ENCODE results near the gene NUDCD2. TPM values are rescaled to one million over a fixed set of nuclear protein-coding genes. Genes with fewer than 3 reads are reported as not detected.
A peak's percentile ranks its signal among the peaks of the same experiment; 100 is the strongest.
"Not testable (repeated sequence)": the region's sequence is repeated elsewhere in the genome, so short reads cannot be mapped to it uniquely, and the experiment has no call there.

Gene NUDCD2
- polyA plus RNA-seq, 1 of the 3 experiments (the other 2 are of a cell fraction) = 7.8 TPM

GRCh38 chr5:163399923-163400322 lies 60.0 kb downstream of the NUDCD2 start (continued):
- TF ChIP-seq EP300 (IDR thresholded peaks at IDR 0.05; ENCODE audit: borderline replicate concordance in 1 of 2, low read depth in 1 of 2, low read length in 1 of 2) (no peak), RAD21 (IDR thresholded peaks at IDR 0.05; ENCODE audit: low read length) (no peak), GABPA (IDR thresholded peaks at IDR 0.05; ENCODE audit: low read depth) (no peak), SIN3A (IDR thresholded peaks at IDR 0.05; ENCODE audit: borderline replicate concordance, low read depth, low read length) (no peak), NFIC (IDR thresholded peaks at IDR 0.05; ENCODE audit: borderline replicate concordance) (no peak), USF2 (IDR thresholded peaks at IDR 0.05; ENCODE audit: borderline replicate concordance, low read depth, low read length) (no peak), USF1 (IDR thresholded peaks at IDR 0.05; ENCODE audit: borderline replicate concordance, low read depth) (no peak)

- ChIA-PET CTCF (interaction anchor here (1.0 to 5.5 kb wide), 3 partner anchors 12 to 48 kb away, joined by 3 to 38 read pairs (median 3); no protein-coding TSS in a partner anchor), POLR2A (no interaction called here)
- H3K36me3 ChIP-seq (replicated peaks in 1 of 2; ENCODE audit: control insufficient read depth in 1 of 2, insufficient read depth in 2 of 2, low read length in 1 of 2) = no peaks in the 10 kb centered on the region
- no peak overlapping the region for H3K4me2 ChIP-seq
- peaks cover 0 to 5% of the 10 kb centered on the region in 2 experiments; a peak in 1 of 4 replicates for H3K4me1 ChIP-seq (ENCODE audit: control insufficient read depth in 1 of 2, insufficient read depth in 2 of 2, low read depth in 1 of 2, low read length in 1 of 2)
- H3K27me3 ChIP-seq (ENCODE audit: insufficient read depth) = no peaks in the 10 kb centered on the region
- TF ChIP-seq RXRA (IDR thresholded peaks at IDR 0.05; ENCODE audit: borderline replicate concordance, low read depth) (no peak), GATA2 (CRISPR knock-in tag; IDR thresholded peaks at IDR 0.05) (0 out of 2 replicates have a peak, but pooled peaks have one; percentile 18)
- no peak overlapping the region for H2AFZ ChIP-seq (ENCODE audit: low read depth)
- no peaks in the 10 kb centered on the region for H3K79me2 ChIP-seq (ENCODE audit: insufficient read depth)
- DNase-seq = no peak
- H3K9me3 ChIP-seq = no peaks in the 10 kb centered on the region
- H3F3A ChIP-seq (replicated peaks; ENCODE audit: insufficient read depth) = no peaks in the 10 kb centered on the region
- no peaks in the 10 kb centered on the region for H3K9me2 ChIP-seq
- H3K4me3 ChIP-seq (ENCODE audit: low read depth in 2 of 2, low read length in 1 of 2) = no peak overlapping the region
- H3K9ac ChIP-seq = no peak overlapping the region
- no peak overlapping the region for H3K27ac ChIP-seq (ENCODE audit: low read depth in 2 of 2, low read length in 1 of 2)
- no peaks in the 10 kb centered on the region for H4K20me1 ChIP-seq (ENCODE audit: insufficient read depth)
Measured at GRCh38 chr5:163397354-163397753, 62.5 kb downstream of the NUDCD2 start.

GRCh38 chr5:163396818-163397340 lies 63.0 kb downstream of the NUDCD2 start:
- H3K4me1 ChIP-seq (ENCODE audit: control insufficient read depth in 1 of 2, insufficient read depth in 2 of 2, low read depth in 1 of 2, low read length in 1 of 2); H3K9me2 ChIP-seq; H4K20me1 ChIP-seq (ENCODE audit: insufficient read depth); H3K9ac ChIP-seq; H3K27ac ChIP-seq (ENCODE audit: low read depth in 2 of 2, low read length in 1 of 2); H3F3A ChIP-seq (replicated peaks; ENCODE audit: insufficient read depth); H3K4me3 ChIP-seq (ENCODE audit: low read depth in 2 of 2, low read length in 1 of 2); H3K4me2 ChIP-seq; H2AFZ ChIP-seq (ENCODE audit: low read depth); POLR2A ChIA-PET; DNase-seq; H3K27me3 ChIP-seq (ENCODE audit: insufficient read depth); H3K36me3 ChIP-seq (replicated peaks in 1 of 2; ENCODE audit: control insufficient read depth in 1 of 2, insufficient read depth in 2 of 2, low read length in 1 of 2); H3K79me2 ChIP-seq (ENCODE audit: insufficient read depth); H3K9me3 ChIP-seq: not testable (repeated sequence)
- CTCF ChIA-PET = interaction anchor here (1.4 to 5.5 kb wide), 2 partner anchors 12 to 45 kb away, joined by 3 to 38 read pairs; no protein-coding TSS in a partner anchor
- 76% methylated on average over 9 of the region's 9 CpGs for WGBS (ENCODE audit: low lambda C conversion rate)

Small RNAs within 50 kb of the gene (small RNA-seq; reads per million reads assigned to genes)
- gene AC008723.1 = 0 reads per million in 7 experiments

Other genes starting within 250 kb of the NUDCD2 start
- 49.0 and 62.0 TPM in 2 replicates for gene CCNG1, start 22.5 kb downstream of the NUDCD2 start, polyA plus RNA-seq (2012; rRNA removed)
- 7.7 and 7.8 TPM in 2 replicates for gene HMMR, start 530 bp upstream of the NUDCD2 start, polyA plus RNA-seq (2012; rRNA removed)
- 30.1 and 35.6 TPM in 2 replicates for gene MAT2B, start 45.5 kb upstream of the NUDCD2 start, polyA plus RNA-seq (2012; rRNA removed)